Chondrocyte (in vitro differentiated cells): ENCODE data around the gene GARNL3. TPM values are rescaled to one million over a fixed set of nuclear protein-coding genes. Genes with fewer than 3 reads are reported as not detected.
A peak's percentile ranks its signal among the peaks of the same experiment; 100 is the strongest.

Experiments
- DNase-seq: peaks from one replicate; pipeline ENCODE4 v3.0.0; 2021; ENCODE audit warnings: mixed read lengths, low spot score
- H3K27ac Mint-ChIP-seq: one replicate; pipeline ENCODE4 v1.8.0; 2021; ENCODE audit warnings: mild to moderate bottlenecking, moderate library complexity, mixed read lengths; ENCODE audit not compliant: unreplicated experiment
- H3K27me3 Mint-ChIP-seq: 2 replicates; pipeline ENCODE4 v1.8.0; 2021; ENCODE audit warnings: low read depth, mixed read lengths
- H3K36me3 Mint-ChIP-seq: 2 replicates; pipeline ENCODE4 v1.8.0; 2021; ENCODE audit warnings: low read depth, mixed read lengths
- H3K4me1 Mint-ChIP-seq: 2 replicates; pipeline ENCODE4 v1.8.0; 2021; ENCODE audit warnings: low read depth, mild to moderate bottlenecking, mixed read lengths
- H3K4me3 Mint-ChIP-seq: one replicate; pipeline ENCODE4 v1.8.0; 2021; ENCODE audit warnings: mild to moderate bottlenecking, moderate library complexity, mixed read lengths; ENCODE audit not compliant: unreplicated experiment
- H3K9me3 Mint-ChIP-seq: 2 replicates; pipeline ENCODE4 v1.8.0; 2021; ENCODE audit warnings: low read depth, mixed read lengths
- CTCF ChIP-seq: fragments of 200-600 bp; sonication (generic); IDR thresholded peaks from 2 replicates; pipeline ENCODE4 v1.5.0; 2021; ENCODE audit warnings: antibody characterized with exemption, mild to moderate bottlenecking, moderate library complexity
- total RNA-seq: library from RNA; stranded (reverse); gene quantifications from 3 replicates; pipeline ENCODE4 v1.2.1, GENCODE V29; 2021

The GARNL3 gene
- total RNA-seq, 1 donor from 2014 or later, result 8.9 TPM

DNA sequence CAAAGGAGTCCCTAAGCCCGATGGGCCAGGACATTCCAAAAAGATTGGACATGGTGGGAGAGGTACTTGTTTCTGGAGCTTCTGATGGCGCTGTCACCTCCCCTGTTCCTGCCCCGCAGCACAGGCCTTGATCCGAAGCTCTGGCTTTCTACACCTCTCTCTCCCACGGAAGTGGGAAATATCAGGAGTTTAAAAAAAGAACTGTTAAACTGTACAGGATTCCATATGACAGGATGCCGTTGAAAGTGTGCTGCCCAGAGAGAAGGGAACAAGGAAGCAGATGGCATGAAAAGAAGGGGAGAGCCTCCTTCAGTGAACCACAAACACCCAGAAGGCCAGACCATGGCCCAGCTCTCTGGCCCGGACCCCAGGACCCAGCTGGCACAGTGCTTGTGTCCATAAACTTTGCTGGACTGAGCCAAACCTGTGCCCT lies 105.6 kb downstream of the GARNL3 start:
- no peaks in the 10 kb centered on the region for H3K4me1 Mint-ChIP-seq
- TF ChIP-seq CTCF, result no peak

DNA sequence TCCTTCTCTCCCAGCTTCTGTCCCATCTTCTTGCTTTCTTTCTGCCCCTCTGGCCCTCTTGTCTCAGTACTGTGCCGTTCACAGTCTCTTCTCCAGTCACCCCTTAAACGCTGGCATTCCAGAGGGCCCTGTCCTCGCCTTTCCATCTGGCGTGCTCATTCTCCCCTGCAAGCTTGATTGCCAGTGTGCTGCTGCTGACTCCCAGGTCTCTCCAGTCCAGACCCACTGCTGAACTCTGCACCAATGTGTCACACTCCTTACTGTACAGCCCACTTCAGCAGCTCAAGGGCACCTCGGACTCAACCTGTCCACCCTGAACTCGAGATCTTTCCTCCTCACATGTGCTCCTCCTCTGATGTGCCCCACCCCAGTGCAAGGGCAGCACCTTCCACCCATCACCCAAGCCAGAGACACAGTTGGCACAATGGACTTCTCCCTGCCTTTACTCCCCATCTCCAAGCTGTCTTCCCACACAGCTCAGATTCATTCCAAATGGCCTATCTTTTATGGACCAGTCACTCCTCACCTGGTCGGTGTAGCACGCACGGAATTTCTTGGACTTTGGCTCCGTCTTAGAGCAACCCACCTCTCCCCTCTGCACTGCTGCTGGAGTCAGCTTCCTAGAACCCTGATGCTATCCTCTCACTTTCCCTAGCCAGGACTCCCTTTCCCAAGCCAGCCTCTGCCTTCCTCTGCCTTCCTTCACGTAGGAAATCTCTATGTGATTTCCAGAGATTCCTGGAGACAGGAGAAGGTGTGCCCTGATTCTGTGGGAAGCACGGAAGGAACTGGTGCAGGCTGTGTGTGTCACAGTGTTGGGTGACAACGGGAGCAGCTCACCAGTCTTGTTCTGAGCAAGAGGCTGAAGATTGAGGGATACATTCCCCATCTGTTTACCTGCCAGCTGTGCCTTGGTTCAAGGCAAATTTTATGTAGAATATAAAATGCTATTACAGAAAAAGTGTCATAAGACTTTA lies 106.4 kb downstream of the GARNL3 start:
- TF ChIP-seq CTCF, result no peak
- Mint-ChIP-seq H3K36me3 (peaks cover 6% of the 10 kb centered on the region), H3K27ac (no peak overlapping the region), H3K4me1 (no peaks in the 10 kb centered on the region), H3K27me3 (peaks cover 2% of the 10 kb centered on the region), H3K9me3 (no peaks in the 10 kb centered on the region), H3K4me3 (no peak overlapping the region)
- no peak for DNase-seq

More for the DNA sequence above, 105.6 kb downstream of the GARNL3 start:
- no peak overlapping the region for H3K4me3 Mint-ChIP-seq
- no peaks in the 10 kb centered on the region for H3K9me3 Mint-ChIP-seq
- peak; percentile 20 for DNase-seq
- H3K27me3 Mint-ChIP-seq, result peaks cover 2% of the 10 kb centered on the region
- H3K36me3 Mint-ChIP-seq, result peaks cover 6% of the 10 kb centered on the region
- no peak overlapping the region for H3K27ac Mint-ChIP-seq

GRCh38 chr9:127380479-127380878 lies 115.9 kb downstream of the GARNL3 start:
- H3K27ac Mint-ChIP-seq, result peak overlapping the region; percentile 19
- no peak overlapping the region for H3K4me3 Mint-ChIP-seq
- H3K36me3 Mint-ChIP-seq, result peaks cover 2% of the 10 kb centered on the region
- no peak for TF ChIP-seq CTCF
- H3K27me3 Mint-ChIP-seq, result peaks cover 12% of the 10 kb centered on the region
- H3K9me3 Mint-ChIP-seq, result peaks cover 3% of the 10 kb centered on the region
- H3K4me1 Mint-ChIP-seq, result no peaks in the 10 kb centered on the region
- DNase-seq, result no peak

GRCh38 chr9:127382541-127382940 lies 118.0 kb downstream of the GARNL3 start:
- Mint-ChIP-seq H3K27me3 (peaks cover 14% of the 10 kb centered on the region), H3K4me1 (no peaks in the 10 kb centered on the region), H3K27ac (no peak overlapping the region), H3K4me3 (no peak overlapping the region), H3K36me3 (peaks cover 2% of the 10 kb centered on the region), H3K9me3 (peaks cover 3% of the 10 kb centered on the region)
- no peak for DNase-seq
- TF ChIP-seq CTCF, result no peak

GRCh38 chr9:127384016-127384730 lies 119.6 kb downstream of the GARNL3 start:
- Mint-ChIP-seq H3K9me3 (peaks cover 3% of the 10 kb centered on the region), H3K27ac (no peak overlapping the region), H3K4me3 (no peak overlapping the region), H3K36me3 (peaks cover 2% of the 10 kb centered on the region), H3K4me1 (peaks cover 14% of the 10 kb centered on the region), H3K27me3 (peaks cover 14% of the 10 kb centered on the region)
- no peak for DNase-seq
- no peak for TF ChIP-seq CTCF
